HG02571 (cell line): Measurements from ENCODE around the gene KCTD15.
"Not testable (repeated sequence)": the region's sequence is repeated elsewhere in the genome, so short reads cannot be mapped to it uniquely, and the experiment has no call there.

Experiments used
- ATAC-seq: cut with Tn5 transposase; IDR thresholded peaks from one replicate; pipeline ENCODE4 v1.9.1; 2021; ENCODE audit warnings: mild to moderate bottlenecking, moderate library complexity; ENCODE audit not compliant: unreplicated experiment

Gene KCTD15

DNA sequence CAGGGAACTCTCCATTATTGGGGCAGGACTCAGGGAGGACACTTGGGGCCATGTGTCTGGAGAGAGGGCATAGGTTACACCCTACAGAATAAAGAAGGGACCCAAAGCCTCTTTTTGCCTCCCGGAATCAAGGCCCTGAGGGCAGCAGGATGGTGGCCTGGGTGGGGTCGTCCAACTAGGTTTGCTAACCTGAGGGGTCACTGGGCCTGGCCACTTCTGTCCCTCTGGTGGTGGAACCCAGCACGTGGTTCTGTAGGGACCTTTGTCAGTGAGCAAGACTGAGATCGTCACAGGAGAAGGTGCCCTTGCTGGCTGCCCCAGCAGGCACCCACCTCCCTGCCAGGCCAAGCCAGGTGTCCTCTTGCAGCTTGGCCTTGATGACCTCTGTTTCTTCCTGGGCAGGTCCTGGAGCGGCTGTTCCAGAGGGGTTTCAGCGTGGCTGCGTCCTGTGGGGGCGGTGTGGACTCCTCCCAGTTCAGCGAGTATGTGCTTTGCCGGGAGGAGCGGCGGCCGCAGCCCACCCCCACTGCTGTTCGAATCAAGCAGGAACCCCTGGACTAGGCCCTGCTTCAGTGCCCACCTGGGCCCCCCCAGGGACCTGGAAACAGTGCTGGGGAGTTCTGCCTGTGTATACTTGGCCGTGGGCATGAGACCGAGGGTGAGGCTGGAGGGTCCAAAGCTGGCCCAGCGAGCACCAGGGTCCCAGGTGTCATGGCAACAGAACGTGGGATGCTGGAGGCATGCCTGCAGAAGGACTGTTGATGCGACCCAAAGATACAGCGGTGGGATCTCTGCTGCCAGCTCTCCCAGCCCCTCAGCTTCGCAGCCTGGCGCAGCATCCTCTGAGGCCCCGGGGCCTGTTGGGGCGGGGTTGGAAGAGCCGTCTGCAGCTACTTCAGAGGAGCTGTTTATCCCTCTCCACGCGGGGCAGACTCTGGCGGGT, 16.0 kb downstream of the KCTD15 start:
- ATAC-seq, result no peak

DNA sequence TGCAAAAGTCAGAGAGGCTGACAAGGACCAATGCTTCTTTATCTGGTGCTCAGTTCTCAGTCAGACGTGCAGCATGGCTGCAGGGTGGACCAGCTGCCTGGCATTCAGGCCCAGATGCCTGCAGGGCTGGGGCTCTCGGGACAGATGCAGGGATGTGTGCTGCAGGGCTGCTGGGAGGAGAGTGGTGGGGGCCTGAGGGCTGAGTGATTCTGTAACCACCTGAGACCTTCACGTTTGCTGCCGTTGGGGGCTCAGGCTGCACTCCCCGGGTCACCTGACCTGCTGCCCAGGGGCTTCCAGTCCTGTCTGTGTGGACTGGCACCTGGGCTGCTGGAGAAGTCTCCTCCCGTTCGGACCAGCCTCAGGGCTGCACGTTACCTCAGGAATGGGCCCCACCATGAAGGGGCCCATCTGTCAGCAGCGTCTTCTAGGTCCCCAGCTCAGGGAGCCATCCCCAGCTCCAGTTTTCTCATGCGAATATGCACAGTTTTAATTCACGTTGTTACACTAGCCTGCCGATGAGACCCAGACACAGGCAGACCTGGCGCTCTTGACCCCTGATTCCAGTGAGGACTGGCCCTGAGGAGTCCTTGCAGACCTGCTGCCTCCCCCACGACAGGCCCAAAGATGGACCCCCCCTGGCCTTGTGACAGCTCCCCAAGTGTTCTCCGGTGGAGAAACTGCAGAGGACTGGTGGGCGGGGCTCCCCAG, 16.9 kb downstream of the KCTD15 start:
- ATAC-seq, result no peak

DNA sequence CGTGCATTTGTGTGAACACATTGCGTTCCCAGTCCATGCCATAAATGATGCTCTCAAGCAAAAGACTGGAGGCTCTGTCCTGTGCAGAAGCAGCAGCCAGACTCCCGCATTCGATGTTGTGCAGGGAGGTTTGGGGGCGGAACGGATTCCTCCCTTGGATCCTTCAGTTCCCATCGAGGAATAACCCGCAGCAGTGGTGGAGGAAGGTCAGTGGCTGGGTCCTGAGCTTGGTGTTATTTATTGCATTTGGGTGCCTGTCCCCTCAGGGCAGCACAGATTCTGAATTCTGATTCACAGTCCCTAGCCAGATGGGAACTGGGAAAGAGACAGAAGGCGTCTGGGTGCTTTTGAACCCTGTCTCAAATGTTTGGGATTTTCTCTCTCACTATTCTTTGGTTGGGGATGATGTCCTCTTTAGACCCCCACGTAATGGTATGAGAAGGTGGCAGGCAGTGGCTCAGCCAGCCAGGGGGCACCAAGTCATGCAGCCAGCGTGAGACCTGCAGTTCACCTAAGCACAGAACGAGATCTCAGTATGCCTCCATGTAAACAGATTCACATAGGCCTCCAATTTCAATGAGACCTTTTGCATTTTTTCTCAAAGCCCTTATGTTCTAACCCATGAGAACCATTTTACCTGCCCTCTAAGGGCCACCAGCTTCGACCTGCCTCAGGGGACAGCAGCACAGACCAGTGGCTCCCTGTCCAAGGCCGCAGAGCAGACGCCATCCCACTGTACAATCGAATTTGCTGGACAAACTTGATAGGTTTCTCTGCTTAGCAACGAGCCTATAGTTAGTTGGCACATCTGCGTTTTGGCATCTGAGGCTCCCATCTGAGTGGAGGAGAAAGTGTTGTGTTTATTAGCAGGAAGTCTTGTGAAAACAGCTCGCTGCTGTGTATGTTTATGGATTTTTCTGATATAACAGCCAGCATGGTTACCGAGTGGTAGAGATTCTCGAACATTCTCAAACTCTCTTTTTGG, 17.8 kb downstream of the KCTD15 start:
- no peak for ATAC-seq

DNA sequence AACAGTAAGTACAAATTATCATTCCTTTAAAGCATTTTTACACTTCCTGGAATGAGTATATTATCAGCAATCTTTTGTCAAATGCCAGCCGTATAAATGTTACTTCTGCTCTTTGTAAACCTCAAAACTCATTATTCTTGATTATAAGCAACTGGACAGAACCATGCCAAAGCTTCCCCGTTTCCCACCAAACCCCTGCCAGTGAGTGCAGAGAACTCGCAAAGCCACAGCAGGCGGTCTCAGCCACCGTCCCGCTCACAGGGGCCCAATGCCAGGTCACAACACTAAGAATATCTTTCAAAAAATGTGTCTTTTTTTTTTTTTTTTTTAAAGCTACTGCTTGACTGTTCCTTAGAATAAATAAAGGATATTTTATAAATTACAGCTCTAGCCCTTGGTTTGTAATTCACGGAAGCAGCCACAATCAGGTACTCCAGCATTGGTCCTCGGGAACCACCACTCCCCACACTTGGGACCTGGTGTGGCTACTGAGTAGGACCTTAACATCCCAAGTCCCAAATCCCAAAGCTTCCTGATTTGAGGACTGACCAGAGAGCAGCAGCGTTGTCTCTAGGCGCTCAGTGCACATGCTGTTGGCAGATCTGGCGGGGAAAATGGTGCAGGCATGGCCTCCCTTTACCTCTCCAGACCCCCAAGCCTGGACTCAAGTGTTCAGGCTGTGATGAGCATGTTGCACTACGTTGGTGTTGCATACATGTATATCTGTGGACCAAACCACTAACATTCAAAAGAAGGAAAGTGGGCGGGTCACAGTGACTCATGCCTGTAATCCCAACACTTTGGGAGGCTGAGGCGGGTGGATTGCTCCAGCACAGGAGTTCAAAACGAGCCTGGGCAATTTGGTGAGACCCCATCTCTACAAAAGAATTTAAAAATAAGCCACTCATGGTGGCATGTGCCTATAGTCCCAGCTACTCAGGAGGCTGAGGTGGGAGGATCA, 19.0 kb downstream of the KCTD15 start:
- no peak for ATAC-seq

DNA sequence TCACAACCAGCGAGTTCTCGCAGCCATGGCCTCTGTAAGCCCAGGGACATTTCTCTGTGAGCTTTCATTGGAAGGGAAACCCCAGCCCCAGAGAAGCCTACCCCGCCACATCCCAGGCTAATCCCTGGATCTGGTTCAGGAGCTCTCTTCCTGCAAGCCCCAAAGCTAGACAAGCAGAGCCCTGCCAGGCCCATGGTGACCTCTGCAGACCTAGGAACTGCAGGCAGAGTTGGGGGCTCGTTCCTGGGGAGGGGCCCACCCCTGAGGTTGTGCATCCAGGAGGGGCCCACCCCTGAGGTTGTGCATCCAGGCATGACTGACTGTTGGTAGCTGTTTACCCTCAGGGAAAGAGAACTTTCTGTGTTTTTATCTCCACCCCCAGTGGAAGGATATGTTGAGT, 21.7 kb downstream of the KCTD15 start:
- no peak for ATAC-seq

DNA sequence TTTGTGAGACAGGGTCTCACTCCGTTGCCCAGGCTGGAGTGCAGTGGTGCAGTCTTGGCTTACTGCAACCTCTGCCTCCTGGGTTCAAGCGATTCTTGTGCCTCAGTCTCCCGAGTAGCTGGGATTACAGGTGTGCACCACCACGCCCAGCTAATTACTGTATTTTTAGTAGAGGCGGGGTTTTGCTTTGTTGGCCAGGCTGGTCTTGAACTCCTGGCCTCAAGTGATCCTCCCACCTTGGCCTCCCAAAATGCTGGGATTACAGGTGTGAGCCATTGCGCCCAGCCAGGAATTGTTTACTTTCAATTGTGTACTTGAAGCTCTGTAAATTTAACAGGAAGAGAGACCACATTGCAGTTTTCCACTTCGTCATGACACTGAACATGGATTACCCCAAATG, 22.4 kb downstream of the KCTD15 start:
- not testable (repeated sequence) for ATAC-seq

DNA sequence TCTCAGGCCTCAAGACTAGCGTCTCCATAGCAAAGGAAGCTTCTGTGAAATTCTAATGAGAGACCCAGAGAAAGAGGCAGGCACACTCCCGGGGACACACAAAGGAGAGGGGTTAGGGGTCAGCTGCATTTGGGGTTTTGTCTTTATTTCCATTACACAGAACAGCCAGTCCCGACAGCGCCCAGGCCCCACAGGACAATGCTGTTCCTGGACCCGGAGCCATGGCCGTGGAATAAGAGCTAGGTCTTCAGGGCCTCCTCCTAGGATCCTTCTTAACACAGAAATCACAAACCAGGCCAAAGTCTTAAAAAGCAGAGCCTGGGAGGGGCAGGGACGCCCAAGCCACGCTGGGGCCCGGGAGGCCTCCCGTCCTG, 22.8 kb downstream of the KCTD15 start:
- no peak for ATAC-seq

DNA sequence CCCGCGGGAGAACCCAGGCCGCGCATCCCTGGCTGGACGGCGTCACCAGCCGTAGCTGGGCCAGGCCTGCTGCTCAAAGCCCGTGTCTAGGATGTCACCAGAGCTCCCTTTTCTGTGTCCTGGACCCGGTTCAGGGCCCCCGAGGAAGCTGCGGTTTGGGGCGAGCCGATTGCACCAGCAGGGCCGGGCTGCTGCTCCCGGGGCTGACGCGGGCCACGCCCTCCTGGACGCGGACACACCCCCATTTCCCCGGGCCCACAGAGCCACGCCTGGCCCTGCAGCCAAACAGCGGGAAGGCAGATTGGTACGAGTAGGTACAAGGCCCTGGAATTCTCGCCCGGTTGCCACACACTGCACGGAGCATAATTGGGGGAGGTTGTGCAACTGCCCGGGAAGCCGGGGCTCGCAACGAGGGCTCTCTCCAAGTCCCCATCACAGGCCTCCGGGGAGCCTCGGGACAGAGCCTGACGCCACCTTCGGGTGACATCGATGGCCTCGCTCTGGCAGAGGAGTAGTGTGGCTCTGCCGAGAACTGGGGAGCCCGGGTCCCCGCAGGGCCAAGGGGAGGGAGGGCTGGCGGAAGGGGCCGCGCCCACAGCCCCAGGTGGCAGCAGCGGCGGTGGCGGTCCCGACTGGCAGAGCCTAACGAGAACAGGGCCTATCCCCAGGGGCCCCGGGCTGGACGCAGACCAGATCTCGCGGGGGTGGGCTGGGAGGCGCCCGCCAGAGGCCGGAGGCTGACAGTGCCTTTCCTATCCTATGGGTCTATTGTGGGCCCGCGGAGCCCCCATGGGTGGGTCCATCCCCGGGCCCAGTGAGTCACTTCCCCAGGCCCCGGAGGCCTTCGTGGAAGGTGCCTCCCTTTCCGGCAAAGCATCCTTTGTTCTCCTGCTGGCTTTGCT, 23.5 kb downstream of the KCTD15 start:
- no peak for ATAC-seq

DNA sequence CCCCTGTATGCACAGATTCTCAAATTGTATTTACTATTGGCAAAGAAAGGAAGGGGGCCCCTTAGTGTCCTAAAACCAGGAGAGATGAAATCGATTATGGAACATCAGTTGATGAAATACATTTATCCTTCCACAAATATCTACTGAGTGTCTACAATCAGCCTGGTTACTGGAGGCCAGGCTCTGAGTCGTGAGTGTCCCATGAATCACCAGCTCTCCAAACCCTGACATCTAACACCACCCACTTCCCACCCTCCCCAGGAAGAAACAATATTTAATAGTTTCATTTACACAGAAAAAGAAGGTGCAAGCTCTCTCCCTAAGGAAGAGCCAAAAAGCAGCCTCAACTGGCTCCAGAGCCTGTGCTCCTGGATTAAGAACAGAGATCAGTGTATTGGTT, 25.2 kb downstream of the KCTD15 start:
- ATAC-seq, result no peak

DNA sequence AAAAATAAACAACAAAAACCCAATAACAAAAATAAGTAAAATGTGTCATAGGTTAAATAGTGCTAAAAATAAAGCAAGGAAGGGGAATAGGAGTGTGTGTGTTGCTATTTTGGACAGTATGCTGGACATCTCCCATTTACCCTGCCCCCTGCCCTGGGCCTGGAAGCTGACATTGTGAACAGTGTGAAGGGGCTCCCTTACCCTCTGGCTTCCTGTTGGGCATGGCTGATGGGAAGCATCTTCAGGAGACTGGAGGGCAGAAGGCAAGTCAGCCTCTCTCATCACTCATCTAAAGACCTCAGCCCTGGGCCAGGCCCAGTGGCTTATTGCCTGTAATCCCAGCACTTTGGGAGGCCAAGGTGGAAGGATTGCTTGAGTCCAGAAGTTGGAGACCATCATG, 26.7 kb downstream of the KCTD15 start:
- ATAC-seq, result no peak

DNA sequence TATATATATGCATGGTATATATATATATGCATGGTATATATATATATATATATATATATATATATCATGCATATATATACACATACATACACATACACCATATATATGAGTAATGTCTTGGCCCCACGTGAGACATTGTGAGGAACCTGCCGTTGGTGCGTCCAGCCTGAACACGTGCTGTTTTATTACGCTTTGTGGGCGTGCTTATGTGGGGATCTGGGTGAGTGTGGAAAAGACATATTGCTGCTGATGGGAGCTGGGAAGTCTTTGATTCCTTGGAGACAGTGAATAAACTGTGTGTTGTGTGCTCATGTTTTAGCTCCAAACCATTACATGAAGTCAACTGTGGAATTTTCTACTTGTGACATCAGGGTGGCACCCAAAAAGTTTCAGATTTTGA, 28.9 kb downstream of the KCTD15 start:
- no peak for ATAC-seq

DNA sequence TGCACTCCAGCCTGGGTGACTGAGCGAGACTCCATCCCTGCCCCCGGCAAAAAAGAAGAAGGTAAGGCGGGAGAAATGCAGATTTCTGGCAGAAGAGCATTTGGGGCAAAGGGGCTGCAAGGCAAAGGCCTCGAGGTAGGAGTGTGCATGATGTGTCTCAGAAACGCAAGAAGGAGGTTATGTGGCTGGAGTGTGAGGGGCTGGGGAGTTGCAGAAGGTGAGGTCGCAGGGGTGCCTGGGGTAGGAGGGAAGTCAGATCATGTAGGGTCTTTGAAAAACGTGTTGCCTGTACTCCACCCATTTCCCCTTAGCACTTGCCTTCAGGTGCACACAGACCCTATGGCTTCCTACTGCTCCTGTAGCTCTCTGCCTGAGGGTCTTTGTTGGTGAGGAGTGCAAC, 29.9 kb downstream of the KCTD15 start:
- ATAC-seq, result no peak

DNA sequence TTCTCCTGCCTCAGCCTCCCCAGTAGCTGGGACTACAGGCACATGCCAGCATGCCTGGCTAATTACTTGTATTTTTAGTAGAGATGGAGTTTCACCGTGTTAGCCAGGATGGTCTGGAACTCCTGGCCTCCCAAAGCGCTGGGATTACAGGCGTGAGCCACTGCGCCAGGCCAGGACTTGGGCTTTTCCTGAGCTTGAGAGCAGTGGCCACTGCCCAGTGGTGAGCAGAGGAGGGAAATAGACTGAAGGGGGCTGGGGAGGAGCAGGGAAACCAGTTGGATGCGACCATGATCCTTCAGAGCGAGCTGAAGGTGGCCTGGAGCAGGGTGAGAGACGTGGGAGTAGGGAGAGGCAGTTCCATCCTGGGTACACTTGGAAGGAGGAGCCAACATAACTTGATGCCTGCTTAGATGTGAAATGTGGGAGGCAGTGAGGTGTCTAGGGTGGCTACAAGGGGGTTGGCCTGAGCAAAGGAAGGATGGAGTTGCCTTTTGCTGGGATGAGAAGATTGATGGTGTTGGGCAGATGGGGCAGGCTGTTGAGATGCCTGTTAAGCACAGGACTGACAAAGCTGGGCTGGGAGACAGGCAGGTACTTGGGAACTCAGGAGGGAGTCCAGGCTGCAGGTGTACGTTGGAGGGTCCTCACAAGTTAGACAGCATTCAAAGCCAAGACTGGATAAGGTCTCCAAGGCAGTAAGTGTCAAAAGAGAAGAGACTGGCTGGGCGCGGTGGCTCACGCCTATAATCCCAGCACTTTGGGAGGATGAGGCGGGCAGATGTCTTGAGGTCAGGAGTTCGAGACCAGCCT, 31.8 kb downstream of the KCTD15 start:
- no peak for ATAC-seq

DNA sequence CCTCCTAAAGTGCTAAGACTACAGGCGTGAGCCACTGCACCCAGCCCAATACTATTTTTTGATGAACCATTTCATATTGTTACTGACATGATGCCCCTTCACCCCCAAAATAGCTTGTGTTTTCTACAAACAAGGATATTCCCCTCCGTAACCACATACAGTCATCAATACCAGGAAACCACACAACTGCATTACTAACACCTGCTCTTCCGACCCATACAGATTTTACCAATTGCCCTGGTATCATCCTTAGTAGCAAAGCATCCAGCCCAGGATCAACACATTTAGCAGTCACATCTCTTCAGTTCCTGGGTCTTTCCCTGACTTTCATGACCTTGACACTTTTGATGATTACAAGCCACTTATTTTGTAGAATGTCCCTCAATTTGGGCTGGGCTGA, 33.6 kb downstream of the KCTD15 start:
- no peak for ATAC-seq

DNA sequence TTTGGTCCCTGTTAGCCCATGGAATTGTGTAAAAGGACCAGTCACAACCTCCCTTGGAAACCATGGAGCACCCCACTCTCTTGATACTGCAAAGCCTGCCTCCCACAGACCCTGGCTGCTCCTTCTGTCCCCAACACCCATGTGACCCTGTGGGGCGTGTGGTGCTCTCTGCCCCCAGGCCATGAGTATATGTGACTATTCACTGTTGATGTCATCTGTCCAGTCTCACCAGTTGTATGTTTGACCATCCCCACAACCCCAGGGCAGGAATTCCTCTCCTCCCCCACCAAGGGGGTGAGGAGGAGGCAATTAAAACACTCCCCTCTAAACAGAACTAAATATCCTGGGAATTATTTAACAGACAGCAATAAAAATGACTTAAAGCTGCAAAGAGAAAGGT, 35.2 kb downstream of the KCTD15 start:
- ATAC-seq, result no peak

DNA sequence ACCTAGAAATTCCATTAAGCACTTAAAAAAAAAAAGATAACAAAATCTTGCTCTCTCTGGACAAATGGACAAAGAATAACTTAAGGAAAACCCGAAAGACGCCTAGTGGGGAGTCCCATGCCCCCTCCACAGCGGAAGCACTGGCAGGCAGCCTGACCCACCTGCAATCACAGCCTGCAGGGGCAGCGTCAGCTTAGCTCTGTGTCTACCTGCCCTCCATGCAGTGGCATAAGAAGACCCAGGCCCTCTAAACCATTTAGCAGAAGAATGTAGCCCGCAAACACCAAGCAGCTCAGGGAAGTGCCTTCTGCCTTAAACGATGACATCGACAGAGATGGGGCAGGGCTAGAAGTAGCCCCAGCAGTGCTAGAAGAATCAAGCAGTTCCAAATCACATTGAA, 36.0 kb downstream of the KCTD15 start:
- no peak for ATAC-seq

DNA sequence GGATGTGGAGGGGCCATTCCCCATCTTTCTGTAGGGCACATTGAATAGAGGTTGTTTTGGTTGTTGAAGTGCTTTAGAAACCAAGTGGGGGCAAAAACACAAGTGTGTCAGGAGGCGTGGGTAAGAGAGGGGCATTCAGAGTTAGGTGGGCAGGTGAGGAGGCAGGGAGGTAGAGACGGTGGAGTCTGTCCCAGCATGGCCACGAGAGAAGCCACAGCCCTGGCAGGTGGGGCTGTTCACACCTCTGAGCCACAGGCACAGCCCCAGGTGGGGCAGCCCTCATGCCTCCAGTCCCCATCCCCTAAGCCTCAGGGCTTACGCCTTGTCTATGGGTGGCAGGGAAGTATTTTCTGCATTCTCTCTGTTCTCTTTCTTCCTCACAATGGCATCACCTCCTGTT, 43.7 kb downstream of the KCTD15 start:
- no peak for ATAC-seq

DNA sequence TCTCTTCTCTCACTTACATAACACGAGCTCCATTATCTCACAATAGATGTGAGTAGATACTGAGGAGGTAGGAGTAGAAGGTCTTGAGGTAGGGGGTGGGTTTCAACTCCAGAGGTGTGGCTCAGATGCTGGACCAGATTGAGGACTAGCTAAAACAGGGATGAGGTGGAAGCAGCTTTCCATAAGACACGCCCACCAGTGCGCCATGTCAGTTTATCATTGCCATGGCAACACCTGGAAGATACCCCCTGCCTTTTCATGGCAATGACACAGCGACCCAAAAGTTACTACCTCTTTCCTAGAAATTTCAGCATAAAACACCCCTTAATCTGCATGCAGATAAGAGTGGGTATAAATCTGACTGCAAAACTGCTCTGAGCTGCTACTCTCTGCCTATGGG, 44.1 kb downstream of the KCTD15 start:
- ATAC-seq, result no peak
